ENCODE data around the gene PLSCR1.

DNA sequence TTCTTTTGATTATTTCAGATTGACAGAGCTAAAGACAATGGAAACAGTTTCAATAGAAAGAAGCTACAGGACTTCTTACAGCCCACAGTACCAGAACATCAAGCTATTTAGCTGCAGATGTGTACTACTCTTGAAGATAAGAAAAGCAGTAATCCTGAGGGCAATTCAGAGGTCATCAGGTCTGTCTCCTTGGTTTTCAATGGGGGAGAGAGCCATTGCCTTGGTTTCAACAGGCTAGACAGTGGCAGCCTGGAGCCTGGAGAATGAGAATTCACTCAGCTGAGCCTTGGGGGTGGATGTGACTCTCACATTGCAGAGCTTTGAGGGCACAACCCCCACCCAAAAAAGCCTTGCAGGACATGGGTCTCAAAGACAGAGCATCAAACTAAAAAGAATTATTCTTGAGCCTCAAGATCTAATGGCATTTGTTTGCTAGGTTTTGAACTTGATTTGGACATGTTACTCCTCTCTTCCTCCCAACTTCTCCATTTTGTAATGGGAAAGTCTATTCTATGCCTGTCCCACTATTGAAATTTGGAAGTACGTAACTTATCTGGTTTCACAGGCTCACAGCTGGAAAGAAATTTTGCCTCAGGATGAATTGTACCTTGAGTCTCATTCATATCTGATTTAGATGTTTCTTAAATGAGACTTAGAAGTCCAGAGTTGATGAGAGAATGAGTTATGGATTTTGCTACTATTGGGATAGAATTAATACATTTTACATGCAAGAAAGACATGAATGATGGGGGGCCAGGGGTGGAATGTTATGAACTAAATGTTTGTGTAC is 36.9 kb downstream of the PLSCR1 start:
- TF ChIP-seq POLR2A (IDR thresholded peaks at IDR 0.05; ENCODE audit: low read depth, low read length) = no peak
- no peak for TF ChIP-seq BHLHE40 (IDR thresholded peaks at IDR 0.05; ENCODE audit: low read depth, low read length)
- TF ChIP-seq, protein P1, sequence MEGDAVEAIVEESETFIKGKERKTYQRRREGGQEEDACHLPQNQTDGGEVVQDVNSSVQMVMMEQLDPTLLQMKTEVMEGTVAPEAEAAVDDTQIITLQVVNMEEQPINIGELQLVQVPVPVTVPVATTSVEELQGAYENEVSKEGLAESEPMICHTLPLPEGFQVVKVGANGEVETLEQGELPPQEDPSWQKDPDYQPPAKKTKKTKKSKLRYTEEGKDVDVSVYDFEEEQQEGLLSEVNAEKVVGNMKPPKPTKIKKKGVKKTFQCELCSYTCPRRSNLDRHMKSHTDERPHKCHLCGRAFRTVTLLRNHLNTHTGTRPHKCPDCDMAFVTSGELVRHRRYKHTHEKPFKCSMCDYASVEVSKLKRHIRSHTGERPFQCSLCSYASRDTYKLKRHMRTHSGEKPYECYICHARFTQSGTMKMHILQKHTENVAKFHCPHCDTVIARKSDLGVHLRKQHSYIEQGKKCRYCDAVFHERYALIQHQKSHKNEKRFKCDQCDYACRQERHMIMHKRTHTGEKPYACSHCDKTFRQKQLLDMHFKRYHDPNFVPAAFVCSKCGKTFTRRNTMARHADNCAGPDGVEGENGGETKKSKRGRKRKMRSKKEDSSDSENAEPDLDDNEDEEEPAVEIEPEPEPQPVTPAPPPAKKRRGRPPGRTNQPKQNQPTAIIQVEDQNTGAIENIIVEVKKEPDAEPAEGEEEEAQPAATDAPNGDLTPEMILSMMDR (conservative IDR thresholded peaks at IDR 0.05; ENCODE audit: low read depth, low read length) = no peak
- no peak for TF ChIP-seq RCOR1 (IDR thresholded peaks at IDR 0.05; ENCODE audit: insufficient replicate concordance, low read length)
- no peak for TF ChIP-seq CEBPB (IDR thresholded peaks at IDR 0.05; ENCODE audit: low read depth, low read length)
- TF ChIP-seq SMC3 (IDR thresholded peaks at IDR 0.05; ENCODE audit: low read depth, low read length) = no peak

All from IMR-90 (cell line).